Stimulated activated CD8-positive, alpha-beta memory T cell treated with anti-CD3 and anti-CD28 coated beads, Interleukin-12 subunit alpha, Interleukin-12 subunit beta, amount 100 ng/mL, for 4 hours (primary cell): ENCODE measurements around the gene TUBA4A.

Experiments
- DNase-seq: peaks from one replicate; pipeline ENCODE4 v3.0.0-alpha.2; 2020; ENCODE audit warnings: low read depth

TUBA4A gene

DNA sequence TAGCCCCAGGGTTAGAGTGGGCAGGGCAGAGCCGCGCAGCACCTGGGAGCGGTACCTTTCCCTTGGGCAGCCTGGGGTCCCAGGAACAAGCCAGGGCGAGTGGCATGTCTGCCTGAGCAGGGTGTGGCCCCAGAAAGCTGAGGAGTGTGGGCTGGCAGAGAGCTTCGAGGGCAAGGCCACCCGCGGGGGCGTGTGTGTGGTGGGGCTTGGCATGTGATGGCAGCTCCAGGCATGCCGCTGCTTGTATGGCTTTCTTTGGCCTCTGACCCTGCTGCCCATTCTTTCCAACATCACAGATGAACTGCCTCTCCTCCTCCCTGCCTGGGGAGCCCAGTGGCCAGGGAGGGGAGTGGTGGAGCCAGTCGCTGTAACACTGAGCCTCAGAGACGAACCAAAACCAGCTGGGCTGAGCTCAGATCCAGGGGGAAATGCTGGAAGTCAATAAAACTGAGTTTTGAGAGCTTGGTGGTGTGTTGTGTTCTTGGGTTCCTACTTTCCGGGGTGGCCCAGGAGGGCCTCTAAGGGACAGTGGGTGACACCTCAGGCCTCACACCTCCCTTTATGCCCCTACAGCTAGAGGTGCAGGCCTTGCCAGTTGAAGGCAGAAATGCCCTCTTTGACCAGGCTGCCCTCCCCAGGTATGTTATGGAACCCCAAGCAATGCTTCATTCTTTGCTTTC lies 32.9 kb upstream of the TUBA4A start:
- no peak for DNase-seq

GRCh38 chr2:219285894-219286425 lies 32.2 kb upstream of the TUBA4A start:
- no peak for DNase-seq

DNA sequence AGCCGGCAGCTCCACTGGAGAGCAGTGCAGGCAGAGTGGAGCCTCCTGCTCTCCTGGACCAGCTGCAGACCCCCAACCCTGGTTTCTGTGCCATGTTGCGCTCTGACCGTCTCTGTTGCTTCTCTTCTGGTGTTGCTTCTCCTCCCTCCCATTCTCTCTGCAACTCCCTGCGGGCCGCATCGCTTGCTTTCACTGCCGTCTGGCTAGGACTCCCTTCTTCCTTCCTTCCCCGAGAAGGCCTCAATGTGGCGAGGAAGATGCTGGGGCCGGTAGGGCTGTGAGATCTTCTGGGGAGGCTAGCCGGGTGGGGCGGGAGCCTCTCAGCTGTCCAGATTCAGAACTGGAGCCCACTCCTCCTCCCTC lies 31.6 kb upstream of the TUBA4A start:
- DNase-seq = no peak

- no peak for DNase-seq
Measured at GRCh38 chr2:219284501-219285372, 31.0 kb upstream of the TUBA4A start.

- no peak for DNase-seq
Measured at GRCh38 chr2:219282943-219283581, 29.3 kb upstream of the TUBA4A start.

DNA sequence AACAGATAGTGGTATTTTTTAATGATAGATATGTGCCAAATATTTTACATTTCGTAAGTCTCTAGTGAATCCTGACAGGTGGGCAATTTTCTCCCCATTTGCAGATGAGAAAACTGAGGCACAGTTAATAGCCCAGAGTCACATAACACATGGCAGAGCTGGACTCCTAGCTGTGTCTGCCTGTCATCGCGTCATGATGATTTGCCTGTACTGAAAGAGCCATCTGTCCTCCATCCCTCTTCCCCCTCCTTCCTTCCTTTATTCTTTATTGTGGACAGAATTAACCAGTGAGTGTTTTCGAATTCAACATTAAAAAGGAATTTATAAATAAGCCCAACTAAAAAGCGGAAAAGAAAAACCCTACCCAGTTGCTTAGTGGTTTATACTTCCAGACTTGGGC lies 28.7 kb upstream of the TUBA4A start:
- no peak for DNase-seq

- no peak for DNase-seq
Measured at GRCh38 chr2:219281588-219281987, 27.9 kb upstream of the TUBA4A start.

DNA sequence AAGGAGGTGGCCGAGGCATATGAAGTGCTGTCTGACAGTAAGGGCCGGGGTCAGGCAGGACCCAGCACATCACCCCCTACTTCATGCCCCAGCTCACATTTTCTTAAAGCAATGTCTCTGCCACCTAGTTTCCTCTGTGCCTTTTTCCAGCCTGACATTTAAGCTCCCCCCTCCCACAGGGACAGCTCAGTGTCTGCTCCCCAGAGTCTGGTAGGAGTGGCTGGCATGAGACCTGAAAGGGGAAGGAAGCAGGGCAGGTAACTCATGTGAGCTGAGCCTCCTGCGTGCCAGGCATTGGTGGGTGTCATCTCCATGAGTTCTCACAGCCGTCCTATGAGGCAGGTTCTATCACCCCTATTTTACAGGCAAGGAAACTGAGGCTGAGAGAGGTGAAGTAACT lies 26.9 kb upstream of the TUBA4A start:
- no peak for DNase-seq

- no peak for DNase-seq
Measured at GRCh38 chr2:219279916-219280516, 26.3 kb upstream of the TUBA4A start.

DNA sequence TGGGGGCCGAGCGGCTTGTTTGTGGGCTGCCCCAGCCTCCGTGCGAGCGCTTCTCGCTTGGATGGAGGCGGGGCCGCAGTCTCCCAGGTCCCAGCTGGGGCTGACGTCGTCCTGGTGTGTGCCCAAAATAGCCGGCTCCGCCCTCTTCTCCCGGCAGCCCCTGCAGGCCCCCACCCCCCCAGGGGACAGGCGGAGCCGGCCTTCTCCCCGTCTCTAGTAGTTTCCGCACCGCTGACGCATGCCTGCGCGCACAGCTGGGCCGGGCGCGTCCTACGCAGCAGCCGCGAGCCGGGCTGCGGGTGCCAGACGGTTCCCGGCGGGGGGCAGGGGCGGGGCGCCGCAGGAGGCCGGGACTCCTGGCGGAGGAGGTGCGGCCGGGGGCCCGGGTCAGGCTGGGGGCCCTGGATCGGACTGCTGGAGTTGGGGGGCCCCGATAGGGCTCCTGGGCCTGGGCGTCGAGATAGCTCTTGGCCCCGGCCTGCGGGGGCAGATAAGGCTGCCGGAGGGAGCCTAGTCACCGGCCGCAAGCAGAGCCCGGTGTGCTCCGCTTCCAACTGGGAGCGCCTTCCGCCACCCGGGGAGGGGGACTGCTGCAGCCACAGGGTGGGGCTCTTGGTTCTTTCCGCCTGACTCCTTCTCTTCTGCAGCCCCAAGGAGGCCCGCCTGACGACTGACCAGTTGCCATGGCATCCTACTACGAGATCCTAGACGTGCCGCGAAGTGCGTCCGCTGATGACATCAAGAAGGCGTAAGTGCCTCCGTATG lies 25.6 kb upstream of the TUBA4A start, which contains the start of gene DNAJB2:
TSS of gene DNAJB2 (plus strand) at position 216 of the 765 bp plus-strand sequence. CDS start at position 684, 468 bp downstream.
- DNase-seq = peak; percentile 99

GRCh38 chr2:219278655-219279150 lies 25.0 kb upstream of the TUBA4A start:
- no peak for DNase-seq

GRCh38 chr2:219277703-219278654 lies 24.3 kb upstream of the TUBA4A start:
- peak; percentile 51 for DNase-seq

GRCh38 chr2:219274361-219274921 lies 20.7 kb upstream of the TUBA4A start:
- no peak for DNase-seq

GRCh38 chr2:219273937-219274336 lies 20.2 kb upstream of the TUBA4A start:
- no peak for DNase-seq

DNA sequence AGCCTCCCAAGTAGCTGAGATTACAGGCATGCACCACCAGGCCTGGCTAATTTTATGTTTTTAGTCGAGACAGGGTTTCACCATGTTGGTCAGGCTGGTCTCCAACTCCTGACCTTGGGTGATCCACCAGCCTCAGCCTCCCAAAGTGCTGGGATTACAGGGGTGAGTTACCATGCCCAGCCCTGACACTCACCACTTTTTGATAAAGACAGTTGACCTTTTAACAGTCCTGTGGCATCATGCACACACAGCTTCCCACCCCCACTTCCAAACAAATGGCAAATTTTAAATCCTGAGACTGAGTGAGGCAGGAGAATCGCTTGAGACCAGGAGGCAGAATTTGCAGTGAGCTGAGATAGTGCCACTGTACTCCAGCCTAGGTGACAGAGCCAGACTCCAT lies 19.3 kb upstream of the TUBA4A start:
- no peak for DNase-seq

DNA sequence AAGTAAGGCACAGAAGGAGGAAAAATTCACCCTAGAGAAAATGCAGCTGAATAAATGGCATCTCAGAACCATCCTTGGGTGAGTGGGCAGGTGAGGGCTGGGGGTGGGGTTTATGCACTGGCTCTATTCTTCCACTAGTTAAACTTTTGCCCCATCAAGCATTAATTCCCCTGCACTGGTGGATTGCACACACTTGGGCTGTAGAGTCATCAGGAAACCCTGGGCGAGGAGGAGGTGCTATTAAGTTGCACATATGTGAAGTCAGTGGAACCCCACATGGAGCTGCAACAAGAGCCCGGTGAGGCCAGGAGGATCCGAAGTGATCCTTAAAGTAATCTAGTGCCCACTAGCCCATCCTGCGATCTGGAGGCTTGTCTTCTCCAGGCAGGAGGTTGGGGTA lies 18.6 kb upstream of the TUBA4A start:
- no peak for DNase-seq

GRCh38 chr2:219271021-219271420 lies 17.3 kb upstream of the TUBA4A start:
- DNase-seq = no peak

- DNase-seq = no peak
Measured at GRCh38 chr2:219270055-219270372, 16.3 kb upstream of the TUBA4A start.

DNA sequence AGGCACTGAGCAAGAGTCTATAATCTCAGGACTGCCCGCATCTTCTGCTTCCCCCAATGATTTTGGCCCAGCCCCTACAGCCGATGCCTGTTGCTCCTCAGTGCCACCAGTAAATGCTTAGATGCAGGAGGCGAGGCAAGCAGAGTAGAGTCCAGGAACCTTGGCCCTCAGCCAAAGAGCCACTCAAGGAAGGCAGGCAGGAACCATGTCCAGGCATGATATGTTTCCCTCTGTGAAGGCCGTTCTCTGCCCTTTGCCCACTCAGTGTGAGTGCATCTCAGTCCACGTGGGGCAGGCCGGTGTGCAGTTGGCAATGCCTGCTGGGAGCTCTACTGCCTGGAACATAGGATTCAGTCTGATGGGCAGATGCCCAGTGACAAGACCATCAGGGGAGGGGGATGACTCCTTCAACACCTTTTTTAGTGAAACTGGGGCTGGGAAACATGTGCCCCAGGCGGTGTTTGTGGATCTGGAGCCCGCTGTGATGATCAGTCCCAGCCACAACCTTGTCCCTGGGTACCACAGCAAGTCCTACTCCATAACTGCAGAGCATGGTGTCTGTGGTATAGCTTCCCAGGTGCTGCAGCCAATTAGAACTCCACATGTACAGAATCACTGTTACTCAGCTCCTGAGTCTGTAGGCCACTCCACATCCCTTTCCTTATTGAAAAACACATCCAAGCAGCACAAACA lies 15.8 kb upstream of the TUBA4A start:
- no peak for DNase-seq
